SK-N-SH (cell line): ENCODE results near the gene CASZ1. TPM values are rescaled to one million over a fixed set of nuclear protein-coding genes. Genes with fewer than 3 reads are reported as not detected.

Experiments used
- CTCF ChIA-PET: fragments of 300-600, 350-600 bp; formaldehyde crosslinking; extraction: SDS; loops from one replicate; lab custom pipeline; 2021; lab: Yijun Ruan, JAX
- POLR2A ChIA-PET: fragments of 350-600 bp; sonication (Branson Sonifier 250); formaldehyde crosslinking; extraction: SDS; loops from one replicate; lab custom pipeline; 2020; ENCODE audit warnings: antibody characterized with exemption, inconsistent platforms; lab: Yijun Ruan, JAX
- DNase-seq: peaks from one replicate; pipeline ENCODE4 v3.0.0; 2012
- H2AFZ ChIP-seq: fragments of 200-600 bp; sonication (generic); 2 replicates; pipeline ENCODE4 v1.8.1; 2016; ENCODE audit warnings: antibody characterized with exemption, mild to moderate bottlenecking, low read depth
- H3F3A ChIP-seq: fragments of 200-600 bp; sonication (generic); replicated peaks from 2 replicates; pipeline ENCODE3; 2016; ENCODE audit warnings: antibody characterized with exemption, mild to moderate bottlenecking; ENCODE audit not compliant: insufficient read depth
- H3K27ac ChIP-seq, 2 experiments: fragments of 200-500 bp in 1 of 2; fragments of 200-600 bp in 1 of 2; sonication (Bioruptor generic) in 1 of 2; sonication (generic), shearing (Covaris generic) in 1 of 2; 2 replicates each; pipeline versions ENCODE4 v1.5.1 to v1.6.1; 2014 to 2016; ENCODE audit warnings: low read depth in 2 of 2, inconsistent platforms in 1 of 2, low read length in 1 of 2, mild to moderate bottlenecking in 1 of 2, mixed read lengths in 1 of 2
- H3K27me3 ChIP-seq: fragments of 200-600 bp; sonication (generic), shearing (Covaris generic); 2 replicates; pipeline ENCODE4 v1.6.1; 2016; ENCODE audit warnings: mixed run types; ENCODE audit not compliant: insufficient read depth
- H3K36me3 ChIP-seq, 2 experiments: fragments of 200-500 bp in 1 of 2; fragments of 200-600 bp in 1 of 2; sonication (Bioruptor generic) in 1 of 2; sonication (generic) in 1 of 2; replicated peaks in 1 of 2; 2 replicates each; pipeline versions ENCODE3 to v1.5.1; 2014 to 2016; ENCODE audit warnings: low read length in 1 of 2, mild to moderate bottlenecking in 1 of 2; ENCODE audit not compliant: insufficient read depth in 2 of 2, control insufficient read depth in 1 of 2
- H3K4me1 ChIP-seq, 2 experiments: fragments of 200-500 bp in 1 of 2; fragments of 200-600 bp in 1 of 2; sonication (Bioruptor generic) in 1 of 2; sonication (generic), shearing (Covaris generic) in 1 of 2; 2 replicates each; pipeline versions ENCODE4 v1.5.1 to v1.6.1; 2014 to 2016; ENCODE audit warnings: low read depth in 1 of 2, low read length in 1 of 2, mixed run types in 1 of 2; ENCODE audit not compliant: insufficient read depth in 2 of 2, control insufficient read depth in 1 of 2
- H3K4me2 ChIP-seq: fragments of 200-600 bp; sonication (generic), shearing (Covaris generic); 2 replicates; pipeline ENCODE4 v1.6.1; 2017; ENCODE audit warnings: mixed run types
- H3K4me3 ChIP-seq, 2 experiments: fragments of 200-500 bp in 1 of 2; fragments of 200-600 bp in 1 of 2; sonication (Bioruptor generic) in 1 of 2; sonication (generic), shearing (Covaris generic) in 1 of 2; 2 replicates each; pipeline versions ENCODE4 v1.5.1 to v1.8.1; 2014 to 2016; ENCODE audit warnings: low read depth in 2 of 2, inconsistent platforms in 1 of 2, low read length in 1 of 2, mild to moderate bottlenecking in 1 of 2, mixed read lengths in 1 of 2, moderate library complexity in 1 of 2
- H3K79me2 ChIP-seq: fragments of 200-600 bp; sonication (generic); 2 replicates; pipeline ENCODE4 v1.8.1; 2017; ENCODE audit warnings: mild to moderate bottlenecking; ENCODE audit not compliant: insufficient read depth
- H3K9ac ChIP-seq: fragments of 200-600 bp; sonication (generic); 2 replicates; pipeline ENCODE4 v1.6.1; 2017; ENCODE audit warnings: mixed run types
- H3K9me2 ChIP-seq: fragments of 200-600 bp; sonication (generic); 2 replicates; pipeline ENCODE4 v1.6.1; 2017; ENCODE audit warnings: mixed run types
- H3K9me3 ChIP-seq: fragments of 200-600 bp; sonication (generic); 2 replicates; pipeline ENCODE4 v1.6.1; 2017; ENCODE audit warnings: mixed run types, mild to moderate bottlenecking, moderate library complexity
- H4K20me1 ChIP-seq: fragments of 200-600 bp; sonication (generic); 2 replicates; pipeline ENCODE4 v1.6.1; 2017; ENCODE audit warnings: mild to moderate bottlenecking, mixed run types; ENCODE audit not compliant: insufficient read depth
- CHD2 ChIP-seq: fragments of 150-350 bp; IDR thresholded peaks from 2 replicates; pipeline ENCODE4 v1.6.1; 2018; ENCODE audit warnings: low read length; ENCODE audit not compliant: partially characterized antibody
- EP300 ChIP-seq, 2 experiments: IDR thresholded peaks; 2 replicates each; pipeline versions ENCODE4 v1.4.0 to v1.6.1; 2012; ENCODE audit warnings: borderline replicate concordance in 1 of 2, low read depth in 1 of 2, low read length in 1 of 2
- GABPA ChIP-seq: IDR thresholded peaks from 2 replicates; pipeline ENCODE4 v1.4.0; 2012; ENCODE audit warnings: low read depth, mild to moderate bottlenecking
- MAX ChIP-seq: IDR thresholded peaks from 2 replicates; pipeline ENCODE4 v1.4.0; 2012; ENCODE audit warnings: low read depth
- MXI1 ChIP-seq: IDR thresholded peaks from 2 replicates; pipeline ENCODE4 v1.6.1; 2012; ENCODE audit warnings: mild to moderate bottlenecking, low read depth, low read length, improper control_type of control experiment
- RCOR1 ChIP-seq: fragments of 150-350 bp; IDR thresholded peaks from 2 replicates; pipeline ENCODE4 v1.6.1; 2017; ENCODE audit warnings: antibody characterized with exemption, low read length
- REST ChIP-seq: IDR thresholded peaks from 2 replicates; pipeline ENCODE4 v1.6.1; 2012; ENCODE audit warnings: mild to moderate bottlenecking, low read depth, low read length, moderate library complexity
- RFX5 ChIP-seq: IDR thresholded peaks from 2 replicates; pipeline ENCODE4 v1.6.1; 2012; ENCODE audit warnings: mild to moderate bottlenecking, improper control_type of control experiment, low read length
- SIN3A ChIP-seq: IDR thresholded peaks from 2 replicates; pipeline ENCODE4 v1.6.1; 2012; ENCODE audit warnings: low read depth, mild to moderate bottlenecking, low read length, moderate library complexity, borderline replicate concordance
- TCF12 ChIP-seq: IDR thresholded peaks from 2 replicates; pipeline ENCODE4 v1.4.0; 2012
- TEAD4 ChIP-seq: IDR thresholded peaks from 2 replicates; pipeline ENCODE4 v1.4.0; 2012; ENCODE audit warnings: mild to moderate bottlenecking, borderline replicate concordance; ENCODE audit not compliant: insufficient read depth
- USF1 ChIP-seq: IDR thresholded peaks from 2 replicates; pipeline ENCODE4 v1.4.0; 2012; ENCODE audit warnings: low read depth, borderline replicate concordance
- USF2 ChIP-seq: fragments of 150-350 bp; IDR thresholded peaks from 2 replicates; pipeline ENCODE4 v1.6.1; 2017; ENCODE audit warnings: antibody characterized with exemption, low read length, low read depth, borderline replicate concordance
- YY1 ChIP-seq: IDR thresholded peaks from 2 replicates; pipeline ENCODE4 v1.4.0; 2012; ENCODE audit warnings: low read depth, mild to moderate bottlenecking
- WGBS: methylation state at CpG from one replicate; pipeline ENCODE4 v1.1.6; 2017; ENCODE audit warnings: low lambda C conversion rate; 5-methylcytosine and 5-hydroxymethylcytosine counted together
- polyA plus RNA-seq, 3 experiments: library from polyadenylated mRNA; depleted of rRNA; stranded (reverse); fragments of >200 nt; gene quantifications; 2 replicates each; pipeline ENCODE4 v1.2.3, GENCODE V29; 2012
- TF ChIP-seq, protein P1 (sequence below): IDR thresholded peaks from 2 replicates; pipeline ENCODE4 v1.4.0; 2012; ENCODE audit warnings: low read depth, borderline replicate concordance

Gene CASZ1
- polyA plus RNA-seq, 1 of the 3 experiments (the other 2 are of a cell fraction) = 0.51 TPM

GRCh38 chr1:10667861-10668761, 128.3 kb downstream of the CASZ1 start:
- H2AFZ ChIP-seq = no peak overlapping the region
- no peak overlapping the region for H3K4me2 ChIP-seq
- H3K4me3 ChIP-seq = no peak overlapping the region
- TF ChIP-seq MXI1 = no peak
- no peak for TF ChIP-seq RCOR1
- TF ChIP-seq EP300 (IDR thresholded peaks at IDR 0.05; ENCODE audit: borderline replicate concordance in 1 of 2, low read depth in 1 of 2, low read length in 1 of 2) = no peak
- no peak for TF ChIP-seq REST
- TF ChIP-seq CHD2 = peak; percentile 3
- no peaks in the 10 kb centered on the region for H3K36me3 ChIP-seq
- no peaks in the 10 kb centered on the region for H3K9me2 ChIP-seq
- H3K79me2 ChIP-seq = no peaks in the 10 kb centered on the region
- no peaks in the 10 kb centered on the region for H4K20me1 ChIP-seq
- peak; percentile 84 for DNase-seq
- H3K27ac ChIP-seq = no peak overlapping the region; a peak in 1 of 4 replicates
- H3K4me1 ChIP-seq = peaks cover 0 to 56% of the 10 kb centered on the region in 2 experiments; a peak in 1 of 4 replicates
- no peaks in the 10 kb centered on the region for H3F3A ChIP-seq
- no peak overlapping the region for H3K9ac ChIP-seq
- no peaks in the 10 kb centered on the region for H3K9me3 ChIP-seq
- H3K27me3 ChIP-seq = no peaks in the 10 kb centered on the region
- ChIA-PET POLR2A (interaction anchor here (1.0 kb wide), 1 partner anchor 11 kb away, joined by 3 read pairs; no protein-coding TSS in a partner anchor), CTCF (interaction anchor here (0.7 to 1.7 kb wide), 4 partner anchors 12 to 200 kb away, joined by 3 to 6 read pairs (median 4); no protein-coding TSS in a partner anchor)
- 78% methylated on average over 28 of the region's 40 CpGs for WGBS

DNA sequence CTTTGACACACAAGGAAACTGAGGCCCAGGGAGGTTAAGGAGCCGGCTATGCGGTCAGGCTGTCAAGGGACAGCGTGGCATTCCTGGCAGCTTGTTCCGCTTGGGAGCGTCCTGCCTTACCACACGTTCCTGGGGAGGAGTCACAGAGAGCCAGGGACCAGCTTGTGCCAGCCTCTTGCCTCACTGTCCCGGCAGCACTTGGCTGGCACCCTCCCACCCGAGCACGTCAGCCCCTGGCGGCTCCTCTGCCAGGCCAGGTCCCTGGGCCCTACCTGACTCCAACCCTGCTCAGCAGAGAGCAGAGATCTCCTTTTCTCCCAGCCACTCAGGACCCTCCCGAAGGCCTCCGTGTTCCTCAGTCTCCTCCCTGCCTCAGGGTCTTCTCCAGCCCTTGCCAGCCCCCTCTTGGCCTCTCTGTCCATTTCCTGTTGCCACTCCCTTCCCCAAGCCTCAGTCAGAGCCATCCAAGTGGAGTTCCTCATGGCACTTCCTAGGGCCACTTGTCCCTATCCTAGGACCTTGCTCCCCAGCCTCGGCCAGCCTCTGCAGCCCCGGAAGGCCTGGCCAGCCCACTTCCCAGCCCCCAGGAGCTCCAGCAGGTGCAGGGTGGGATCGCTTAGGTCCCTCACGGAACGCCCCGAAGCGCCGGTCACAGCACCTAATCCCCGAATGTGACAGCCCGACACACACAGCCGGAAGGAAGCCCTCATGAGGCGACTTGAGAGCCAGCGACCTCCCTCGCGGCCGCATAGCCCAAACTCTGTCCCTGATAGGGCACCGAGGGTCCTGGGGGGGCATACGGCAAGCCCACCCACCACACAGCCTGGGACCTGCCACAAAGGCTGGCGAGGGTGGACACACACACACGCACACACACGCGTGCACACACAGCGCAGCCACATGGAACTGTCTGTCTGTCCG, 130.3 kb downstream of the CASZ1 start:
- Histone ChIP-seq H3K4me3 (no peak overlapping the region), H3K4me1 (peaks cover 0 to 44% of the 10 kb centered on the region in 2 experiments; a peak in 1 of 4 replicates), H3F3A (peaks cover 3% of the 10 kb centered on the region), H3K79me2 (no peaks in the 10 kb centered on the region), H3K36me3 (no peaks in the 10 kb centered on the region), H3K27ac (no peak overlapping the region), H3K4me2 (no peak overlapping the region), H3K9me2 (no peaks in the 10 kb centered on the region), H3K9ac (no peak overlapping the region), H4K20me1 (no peaks in the 10 kb centered on the region), H3K27me3 (no peaks in the 10 kb centered on the region), H2AFZ (no peak overlapping the region), H3K9me3 (no peaks in the 10 kb centered on the region)
- ChIA-PET POLR2A (interaction anchor here (0.7 kb wide), 1 partner anchor 9 kb away, joined by 3 read pairs; no protein-coding TSS in a partner anchor), CTCF (interaction anchor here (0.6 to 1.7 kb wide), 6 partner anchors 22 to 301 kb away, joined by 3 to 6 read pairs (median 3); no protein-coding TSS in a partner anchor)
- DNase-seq = no peak
- WGBS = 87% methylated on average over 25 of the region's 36 CpGs
- TF ChIP-seq SIN3A = no peak
- no peak for TF ChIP-seq GABPA
- TF ChIP-seq USF1 = no peak
- no peak for TF ChIP-seq RFX5
- TF ChIP-seq USF2 = no peak
- no peak for TF ChIP-seq MAX
- no peak for TF ChIP-seq RCOR1
- TF ChIP-seq, protein P1, sequence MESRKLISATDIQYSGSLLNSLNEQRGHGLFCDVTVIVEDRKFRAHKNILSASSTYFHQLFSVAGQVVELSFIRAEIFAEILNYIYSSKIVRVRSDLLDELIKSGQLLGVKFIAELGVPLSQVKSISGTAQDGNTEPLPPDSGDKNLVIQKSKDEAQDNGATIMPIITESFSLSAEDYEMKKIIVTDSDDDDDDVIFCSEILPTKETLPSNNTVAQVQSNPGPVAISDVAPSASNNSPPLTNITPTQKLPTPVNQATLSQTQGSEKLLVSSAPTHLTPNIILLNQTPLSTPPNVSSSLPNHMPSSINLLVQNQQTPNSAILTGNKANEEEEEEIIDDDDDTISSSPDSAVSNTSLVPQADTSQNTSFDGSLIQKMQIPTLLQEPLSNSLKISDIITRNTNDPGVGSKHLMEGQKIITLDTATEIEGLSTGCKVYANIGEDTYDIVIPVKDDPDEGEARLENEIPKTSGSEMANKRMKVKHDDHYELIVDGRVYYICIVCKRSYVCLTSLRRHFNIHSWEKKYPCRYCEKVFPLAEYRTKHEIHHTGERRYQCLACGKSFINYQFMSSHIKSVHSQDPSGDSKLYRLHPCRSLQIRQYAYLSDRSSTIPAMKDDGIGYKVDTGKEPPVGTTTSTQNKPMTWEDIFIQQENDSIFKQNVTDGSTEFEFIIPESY = no peak
- no peak for TF ChIP-seq TEAD4
- no peak for TF ChIP-seq TCF12
- TF ChIP-seq EP300 (IDR thresholded peaks at IDR 0.05; ENCODE audit: borderline replicate concordance in 1 of 2, low read depth in 1 of 2, low read length in 1 of 2) = no peak
- no peak for TF ChIP-seq YY1
